AG08395 (cell line): ENCODE data around the gene SCAMP2.

Source experiments
- DNase-seq: peaks from one replicate; pipeline ENCODE4 v3.0.0; 2012; ENCODE audit warnings: mixed read lengths, low spot score

SCAMP2 gene

DNA sequence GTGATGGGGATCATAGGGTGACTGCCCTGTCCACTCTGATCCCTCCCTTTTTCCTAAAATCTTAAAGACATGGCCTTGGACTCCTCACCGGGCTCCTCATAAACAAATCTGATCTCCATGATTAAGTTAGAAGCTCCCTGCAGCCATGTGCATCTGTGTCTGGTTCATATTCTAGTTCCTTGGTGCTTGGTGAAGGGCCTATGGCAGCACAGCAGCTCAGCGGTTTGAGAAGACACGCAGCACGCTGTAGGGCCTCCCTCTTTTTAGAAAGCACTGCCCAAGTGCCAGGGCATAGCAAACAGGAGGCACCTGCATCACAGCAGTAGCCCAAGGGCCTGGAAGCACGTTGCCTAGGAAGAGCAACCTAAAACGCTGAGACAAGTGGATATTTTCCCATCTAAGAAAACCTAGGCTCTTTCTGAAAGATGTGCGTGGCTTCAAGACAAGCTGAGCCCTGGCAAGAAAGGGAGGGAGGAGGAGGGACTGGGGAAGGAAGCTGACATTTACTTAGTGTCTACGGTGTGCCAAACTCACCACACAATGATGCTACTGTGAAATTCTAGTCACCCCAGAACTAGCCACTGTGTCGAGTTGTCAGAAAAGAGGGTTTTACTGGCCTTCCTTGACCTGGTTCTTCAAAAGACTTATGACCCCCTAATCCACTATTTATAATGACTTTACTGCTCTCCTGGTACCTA, 15.3 kb downstream of the SCAMP2 start:
- no peak for DNase-seq

DNA sequence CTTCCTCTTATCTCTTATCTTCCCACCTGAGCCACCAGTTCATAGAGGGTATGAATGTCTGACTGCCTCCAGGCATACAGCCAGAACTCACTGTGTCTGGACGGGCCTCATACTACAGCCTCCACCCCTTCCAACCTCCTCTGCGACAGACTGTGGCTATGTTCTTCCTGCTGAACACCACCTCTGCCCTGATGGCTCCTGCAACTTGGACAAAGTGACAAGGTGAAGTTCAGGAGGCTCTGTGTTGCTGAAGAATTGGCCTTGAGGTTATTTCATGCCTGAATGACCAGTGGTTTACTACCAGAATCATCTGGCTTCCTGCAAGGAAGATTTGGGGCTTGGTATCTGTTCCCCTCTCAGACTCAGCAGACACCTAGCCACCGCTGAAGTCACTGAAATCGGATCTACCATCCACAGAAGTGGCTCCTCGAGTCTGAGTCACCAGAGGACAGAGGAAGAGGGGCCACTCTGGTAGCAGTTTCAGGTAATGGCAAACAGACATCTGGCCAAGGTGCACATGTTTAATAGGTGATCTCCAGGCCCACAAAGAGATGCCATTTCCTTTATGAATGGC, 16.0 kb downstream of the SCAMP2 start:
- DNase-seq = no peak

DNA sequence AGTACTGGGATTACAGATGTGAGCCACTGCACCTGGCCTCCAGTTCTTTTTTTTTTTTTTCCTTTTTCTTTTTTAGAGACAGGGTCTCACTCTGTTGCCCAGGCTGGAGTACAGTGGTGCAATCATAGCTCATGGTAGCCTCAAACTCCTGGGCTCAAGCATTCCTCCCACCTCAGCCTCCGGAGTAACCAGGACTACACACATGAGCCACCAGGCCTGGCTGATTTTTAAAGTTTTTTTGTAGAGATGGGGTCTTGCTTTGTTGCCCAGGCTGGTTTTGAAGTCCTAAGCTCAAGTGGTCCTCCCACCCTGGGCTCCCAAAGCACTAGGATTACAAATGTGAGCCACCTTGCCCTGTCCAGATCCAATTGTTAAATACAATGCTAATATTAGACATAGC, 16.6 kb downstream of the SCAMP2 start:
- DNase-seq = no peak

DNA sequence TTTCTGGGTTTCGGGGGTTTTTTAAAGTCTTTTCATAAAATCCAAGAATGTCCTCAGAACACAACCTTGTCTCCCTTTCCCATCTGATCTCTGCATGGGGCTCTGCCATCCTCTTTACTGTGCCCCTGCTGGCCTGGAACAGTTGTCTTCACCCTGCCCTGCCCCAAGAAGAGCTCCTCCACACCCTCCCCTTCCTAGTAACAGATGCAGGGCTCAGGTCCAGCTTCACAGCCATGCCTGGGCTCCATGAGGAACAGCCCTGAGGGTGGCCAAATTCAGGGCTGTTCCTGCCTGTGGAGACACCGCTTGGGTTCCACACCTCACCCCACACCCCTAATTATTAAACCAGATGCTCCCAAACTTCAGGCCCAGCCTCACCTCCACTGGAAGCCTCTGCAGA, 17.3 kb downstream of the SCAMP2 start:
- no peak for DNase-seq

DNA sequence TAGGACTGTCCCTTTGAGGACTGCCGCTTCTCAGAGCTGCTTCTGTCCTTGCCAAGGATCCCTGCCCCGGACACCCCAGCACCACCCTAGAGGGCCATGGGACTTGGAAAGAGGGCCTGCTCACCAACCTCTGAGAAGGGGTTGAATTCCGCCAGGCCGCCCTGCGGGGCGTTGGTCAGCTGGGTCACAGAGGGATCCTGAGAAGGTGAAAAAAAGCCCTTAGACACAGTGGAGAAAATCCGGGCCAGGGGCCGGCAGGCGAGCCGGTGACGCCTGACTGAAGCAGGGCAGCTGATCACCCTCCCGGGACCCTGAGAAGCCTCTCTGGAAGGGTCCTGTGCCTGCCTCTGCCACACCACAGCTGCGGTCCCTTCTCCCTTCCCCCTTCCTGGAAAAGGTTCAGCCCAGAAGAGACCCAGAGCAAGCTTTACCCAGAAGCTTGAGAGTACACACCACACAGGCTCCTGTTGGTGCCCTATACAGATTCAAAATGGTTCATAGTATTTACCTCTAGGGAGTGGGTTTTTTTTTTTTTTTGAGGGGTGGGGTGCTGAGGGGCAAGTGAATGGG, 18.6 kb downstream of the SCAMP2 start:
- no peak for DNase-seq

DNA sequence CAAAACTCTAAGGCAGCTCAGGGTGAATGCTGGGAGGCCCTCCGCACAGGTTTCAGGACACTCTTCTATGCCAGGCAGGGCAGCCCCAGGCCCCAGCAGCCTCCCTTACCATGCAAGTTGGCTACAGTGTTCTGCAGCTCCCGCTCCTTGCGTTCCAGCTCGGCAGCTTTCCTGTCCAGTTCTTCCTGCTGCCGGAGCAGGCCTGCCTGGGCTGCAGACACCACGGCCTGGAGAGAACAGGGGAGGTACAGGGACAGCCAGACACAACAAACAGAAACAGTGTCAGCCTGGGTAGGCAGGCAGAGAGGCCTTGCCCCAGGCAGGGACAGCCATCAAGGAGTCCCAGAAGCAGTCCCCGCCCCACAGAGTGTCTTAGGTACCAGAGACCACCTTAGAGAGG, 21.2 kb downstream of the SCAMP2 start:
- no peak for DNase-seq

DNA sequence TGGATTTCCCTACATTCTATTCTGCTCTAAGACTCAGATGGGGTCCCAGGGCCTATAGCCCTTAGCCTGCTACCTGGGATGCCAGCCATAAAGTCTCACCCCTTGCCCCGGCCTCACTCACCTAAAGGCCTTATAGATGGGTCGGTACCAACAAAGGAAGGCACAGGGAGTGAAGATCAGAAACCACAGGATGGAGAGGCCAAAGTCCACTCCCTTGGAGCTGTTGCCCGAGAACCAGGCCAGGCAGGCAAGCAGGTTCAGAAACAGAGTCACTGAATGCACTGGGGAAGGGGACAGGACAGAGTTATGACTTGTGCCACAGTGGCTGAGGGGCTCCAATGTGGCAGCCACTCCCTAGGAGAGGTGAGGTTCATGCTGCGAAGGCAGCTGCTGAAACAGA, 22.8 kb downstream of the SCAMP2 start:
- DNase-seq = no peak

DNA sequence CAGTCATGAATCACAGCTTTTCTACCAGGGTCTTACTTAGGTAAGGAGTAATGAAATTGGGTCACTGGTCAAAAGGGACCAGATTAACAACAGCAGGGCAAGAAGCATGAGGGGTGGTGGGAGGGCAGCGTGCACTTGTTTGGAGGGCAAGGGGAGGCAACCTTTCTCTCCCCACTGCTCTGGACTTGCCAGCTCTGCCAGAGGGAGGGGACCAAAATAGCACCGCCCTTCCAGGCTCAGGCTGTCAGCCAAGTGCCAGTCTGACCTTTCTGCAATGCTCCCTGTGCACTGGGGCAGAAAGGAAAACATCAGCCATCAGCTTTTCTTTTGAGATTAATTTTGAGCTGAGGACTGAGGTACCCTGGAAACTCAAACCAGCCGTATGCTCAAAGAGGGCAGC, 25.7 kb downstream of the SCAMP2 start:
- DNase-seq = no peak

DNA sequence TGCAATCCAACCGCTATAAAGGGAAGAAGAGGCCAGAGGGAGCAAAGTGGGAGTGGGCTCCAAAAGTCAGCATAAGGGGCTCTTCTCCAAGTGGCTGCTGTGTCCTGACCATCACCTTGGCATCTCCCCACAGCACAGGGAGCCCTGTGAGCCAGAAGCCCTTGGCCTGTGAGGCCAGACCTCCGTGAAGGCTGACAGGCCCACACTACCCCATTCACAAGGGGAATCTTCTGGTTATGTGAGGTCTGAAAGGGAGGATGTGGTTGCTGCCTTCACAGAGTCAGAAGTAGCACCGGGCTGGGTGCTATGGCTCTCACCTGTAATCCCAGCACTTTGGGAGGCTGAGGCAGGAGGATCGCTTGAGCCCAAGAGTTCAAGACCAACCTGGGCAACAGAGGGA, 27.6 kb downstream of the SCAMP2 start:
- no peak for DNase-seq

DNA sequence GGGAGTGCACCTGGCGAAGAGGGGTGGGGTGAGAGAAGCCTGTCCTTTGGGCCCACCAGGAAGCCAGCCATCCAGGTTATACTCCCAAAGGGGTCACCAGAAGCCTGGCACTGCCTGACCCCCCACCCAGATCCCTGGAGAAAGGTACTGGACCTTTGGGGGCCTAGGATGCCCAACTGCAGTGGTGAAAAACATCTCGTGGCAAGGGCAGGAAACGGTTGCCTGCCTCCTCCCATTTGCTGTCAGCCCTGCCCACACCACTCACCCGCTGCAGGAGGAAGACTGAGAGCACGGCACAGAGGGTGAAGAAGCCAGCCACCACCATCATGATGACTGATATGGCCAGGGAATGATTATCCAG, 28.0 kb downstream of the SCAMP2 start:
- DNase-seq = no peak

DNA sequence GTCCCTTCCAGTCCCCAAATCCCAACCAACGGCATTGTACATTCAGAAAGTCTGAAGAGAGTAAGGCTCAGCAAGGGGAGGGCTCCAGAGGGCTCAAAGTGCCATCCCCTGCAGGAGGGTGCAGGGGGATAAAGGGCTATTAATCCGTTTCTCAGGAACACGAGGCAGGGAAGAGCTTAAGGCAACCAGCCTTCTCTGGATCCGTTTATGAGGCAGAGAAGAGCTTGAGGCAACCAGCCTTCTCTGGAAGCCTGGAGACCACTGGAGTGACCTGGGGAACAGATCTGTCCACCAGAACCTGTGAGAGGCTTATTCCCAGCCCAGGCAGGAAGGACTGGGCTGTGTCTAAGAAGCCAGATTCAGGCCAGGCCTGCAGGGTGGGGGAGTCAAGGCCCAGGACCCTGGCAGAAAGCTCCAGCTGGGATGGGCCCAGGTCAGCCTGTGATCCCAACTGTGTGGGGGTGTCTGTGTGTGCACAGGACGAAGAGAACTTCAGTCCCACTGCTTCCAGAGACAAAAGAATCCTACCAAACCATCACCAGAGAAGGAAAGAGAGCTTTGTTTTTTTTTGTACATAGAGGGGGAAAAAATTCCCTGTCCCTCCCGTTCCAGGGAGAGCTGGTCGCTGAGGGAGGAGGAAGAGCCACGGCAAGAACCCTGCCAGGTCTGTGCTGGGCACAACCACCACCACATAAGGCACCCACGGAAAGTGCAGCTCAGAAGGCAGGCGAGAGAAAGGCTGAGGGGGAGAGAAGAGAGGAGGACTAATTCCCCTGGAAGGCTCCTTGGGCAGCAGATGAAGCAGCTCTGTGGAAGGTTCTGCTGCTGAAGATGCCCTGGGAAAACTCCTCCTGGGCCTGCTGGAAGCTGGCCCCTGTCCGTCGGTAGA, 28.6 kb downstream of the SCAMP2 start:
- DNase-seq = no peak

DNA sequence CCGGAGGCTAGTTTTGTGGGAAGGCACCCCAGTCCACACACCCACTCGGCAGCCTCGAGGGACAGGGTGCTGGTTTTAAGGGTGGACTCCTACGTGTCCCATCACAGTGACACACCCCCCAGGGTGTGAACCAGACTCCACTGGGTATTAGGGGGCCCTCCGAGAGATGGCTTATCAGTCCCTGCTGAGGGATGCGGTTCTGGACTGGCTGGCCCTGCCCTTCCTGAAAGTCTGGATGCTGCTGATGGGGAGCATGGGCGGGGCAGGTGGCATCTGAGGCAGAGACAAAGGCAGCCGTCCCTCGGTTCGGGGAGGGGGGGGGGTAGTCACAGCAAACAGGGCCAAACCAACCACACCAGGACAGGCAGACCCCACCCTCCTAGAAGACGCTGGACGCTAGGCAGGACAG, 29.3 kb downstream of the SCAMP2 start:
- DNase-seq = no peak

DNA sequence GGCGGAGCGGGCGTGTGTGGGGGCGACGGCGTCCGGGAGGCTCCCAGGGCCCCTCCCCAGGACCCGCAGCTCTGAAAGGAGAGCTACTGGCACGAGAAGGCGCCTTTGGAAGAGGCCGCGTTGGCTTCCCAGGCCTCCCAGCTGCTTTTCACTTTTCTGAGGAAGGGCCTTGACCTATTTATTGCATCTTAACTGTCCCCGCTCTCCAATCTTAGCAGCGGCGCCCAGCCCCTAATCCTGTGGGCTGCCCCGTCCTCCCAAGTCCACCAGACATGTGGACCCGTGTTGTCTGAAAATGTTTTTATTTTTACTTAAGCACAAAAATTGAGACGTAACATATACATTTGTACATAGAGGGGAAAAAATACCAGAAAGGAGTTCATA, 29.7 kb downstream of the SCAMP2 start:
- no peak for DNase-seq

DNA sequence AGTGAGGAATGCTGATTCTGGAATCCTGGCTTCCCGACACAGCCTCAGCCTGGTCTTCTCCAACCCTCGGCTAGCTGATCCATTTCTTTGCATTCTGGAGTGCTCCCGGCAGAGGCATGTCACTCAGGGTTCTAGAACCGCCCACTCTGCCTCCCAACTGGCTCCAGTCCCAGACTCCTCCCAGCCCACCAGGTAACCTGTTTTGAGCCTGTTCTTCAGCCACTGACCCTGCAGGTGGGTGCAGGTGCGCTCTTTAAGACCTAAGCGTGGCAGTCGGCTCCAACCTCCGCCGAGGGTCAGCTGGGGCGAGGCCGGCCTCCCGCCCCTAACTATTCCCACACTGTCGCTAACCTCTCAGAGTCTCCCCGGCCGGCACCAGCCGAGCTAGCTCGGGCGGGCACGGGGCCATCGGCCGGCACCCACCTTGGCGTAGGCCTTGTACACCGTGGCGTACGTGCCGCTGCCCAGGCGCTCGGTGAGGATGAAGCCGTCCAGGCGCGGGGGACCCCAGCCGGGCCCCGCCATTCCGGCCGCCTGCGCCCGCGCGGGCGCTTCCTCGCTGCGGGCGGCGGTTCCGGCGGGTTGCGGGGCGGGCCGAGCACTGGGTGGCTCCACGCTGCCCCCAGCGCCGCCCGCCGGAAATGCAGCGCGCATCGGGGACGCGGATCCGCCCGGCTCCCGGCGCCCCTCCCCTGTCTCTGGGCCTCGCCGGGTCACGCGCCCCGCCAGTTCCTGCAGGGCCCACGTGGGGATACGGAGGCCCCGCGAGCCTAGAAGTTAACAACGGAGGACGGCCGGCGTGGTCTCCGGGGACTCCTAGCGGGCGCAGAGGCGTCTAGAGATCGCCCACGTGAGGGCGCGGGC, 30.4 kb downstream of the SCAMP2 start, which contains the start of gene ULK3:
Gene ULK3, minus strand, starts transcription at position 576 of the 864 bp plus-strand sequence. Its CDS starts 51 bp downstream, at position 525.
- peak; percentile 97 for DNase-seq

DNA sequence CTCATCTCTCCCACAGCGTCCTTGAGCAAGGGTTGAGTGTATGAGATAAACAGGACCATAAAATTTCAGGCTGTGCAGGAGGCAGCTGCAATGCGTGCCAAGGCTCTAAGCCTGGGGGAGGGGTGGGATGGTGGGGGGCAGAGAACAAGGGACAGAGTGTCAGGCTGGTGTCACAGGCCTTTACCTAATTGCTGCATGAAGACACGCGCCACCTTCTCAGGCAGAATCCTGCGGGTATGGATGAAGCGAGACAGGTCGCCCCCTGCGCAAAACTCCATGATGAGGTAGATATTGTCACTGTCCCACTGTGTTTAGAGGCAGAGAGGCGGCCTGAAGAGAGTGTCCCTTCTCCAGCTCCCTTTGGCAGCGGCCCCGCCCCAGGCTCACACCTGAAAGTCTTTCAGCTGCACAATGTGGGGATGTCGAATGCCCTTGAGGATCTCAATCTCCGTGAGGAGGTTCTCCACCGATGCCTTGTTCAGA, 31.2 kb downstream of the SCAMP2 start:
- DNase-seq = no peak

DNA sequence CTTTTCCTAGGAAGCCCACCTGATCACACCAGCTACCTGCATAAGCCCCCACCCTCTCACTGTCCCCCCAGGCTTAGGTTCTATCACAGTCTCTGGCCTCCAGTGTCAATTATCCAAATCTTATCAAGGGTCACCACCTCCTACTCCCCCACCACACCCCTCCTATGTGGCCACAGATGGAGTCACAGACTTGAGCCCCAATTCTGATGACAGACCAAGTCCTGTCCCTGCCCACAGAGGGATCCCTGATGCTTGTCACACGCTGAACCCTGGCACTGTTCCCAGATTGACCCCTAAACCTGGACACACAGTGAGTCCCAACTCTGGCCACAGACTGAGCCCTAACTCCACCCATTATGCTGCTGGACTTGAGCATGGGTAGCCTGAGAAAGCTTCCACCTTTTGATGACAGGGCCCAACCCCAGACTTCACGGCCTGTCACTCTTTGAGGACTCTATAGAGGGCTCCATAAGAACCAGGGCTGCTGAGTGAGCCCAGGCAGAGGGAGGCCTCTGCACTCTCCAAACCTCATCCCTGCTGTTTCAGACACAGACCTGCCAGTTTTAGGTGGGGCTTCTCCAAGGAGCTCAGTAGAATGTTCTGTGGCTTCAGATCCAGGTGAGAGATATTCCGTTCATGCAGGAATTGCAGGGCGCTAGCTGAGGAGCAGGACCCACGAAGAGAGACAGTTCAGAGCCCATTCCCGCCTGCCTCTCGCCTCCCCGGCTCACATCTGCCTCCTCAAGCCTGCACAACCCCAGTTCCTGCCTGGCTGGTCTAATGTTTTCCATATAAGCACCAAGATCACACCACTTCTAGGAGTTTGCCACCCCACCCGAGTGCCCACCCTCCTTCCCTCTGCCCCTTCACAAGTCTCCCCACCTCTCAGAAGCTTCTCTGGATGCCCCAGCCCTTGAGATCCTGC, 32.1 kb downstream of the SCAMP2 start:
- DNase-seq = no peak

DNA sequence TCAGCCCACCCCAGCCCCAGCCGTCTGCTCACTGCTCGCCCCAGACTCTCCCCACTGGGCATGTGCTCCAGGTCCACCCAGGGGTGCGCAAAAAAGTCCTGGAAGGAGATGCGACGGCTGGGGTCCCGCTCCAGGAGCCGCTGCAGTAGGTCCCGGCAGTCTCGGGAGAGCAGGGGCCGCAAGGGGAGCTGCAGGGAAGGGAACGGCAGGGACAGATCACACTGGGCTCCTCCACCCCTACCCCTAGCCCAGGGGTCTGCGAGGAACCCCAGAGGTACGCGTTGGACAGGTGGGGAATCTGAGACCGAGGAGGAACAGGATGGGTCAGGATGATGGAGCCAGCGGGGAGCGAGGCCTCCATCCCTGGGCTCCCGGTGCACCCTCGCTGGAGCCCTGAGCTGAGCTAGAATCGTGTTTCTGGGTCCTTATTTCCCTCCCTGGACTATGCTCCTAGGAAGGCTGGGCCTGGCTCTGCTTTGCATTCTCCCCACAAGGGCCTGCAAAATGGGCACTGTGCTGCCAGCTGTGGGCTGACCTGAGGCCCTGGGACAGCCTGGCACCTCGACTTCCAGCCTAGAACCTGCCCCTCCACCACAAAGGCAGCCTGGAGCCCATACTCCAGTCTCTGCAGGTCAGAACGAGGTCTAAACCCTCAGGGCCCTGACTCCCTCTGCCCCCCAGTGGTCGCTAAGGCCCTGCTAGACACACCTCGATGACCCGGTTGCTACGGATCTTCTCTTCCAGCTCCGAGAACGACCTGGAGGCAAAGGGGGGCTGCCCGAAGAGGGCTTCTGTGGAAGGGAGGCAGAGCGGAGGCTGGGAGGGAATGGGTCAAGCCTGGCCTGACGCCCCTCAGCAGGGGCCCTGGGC, 33.4 kb downstream of the SCAMP2 start:
- no peak for DNase-seq

DNA sequence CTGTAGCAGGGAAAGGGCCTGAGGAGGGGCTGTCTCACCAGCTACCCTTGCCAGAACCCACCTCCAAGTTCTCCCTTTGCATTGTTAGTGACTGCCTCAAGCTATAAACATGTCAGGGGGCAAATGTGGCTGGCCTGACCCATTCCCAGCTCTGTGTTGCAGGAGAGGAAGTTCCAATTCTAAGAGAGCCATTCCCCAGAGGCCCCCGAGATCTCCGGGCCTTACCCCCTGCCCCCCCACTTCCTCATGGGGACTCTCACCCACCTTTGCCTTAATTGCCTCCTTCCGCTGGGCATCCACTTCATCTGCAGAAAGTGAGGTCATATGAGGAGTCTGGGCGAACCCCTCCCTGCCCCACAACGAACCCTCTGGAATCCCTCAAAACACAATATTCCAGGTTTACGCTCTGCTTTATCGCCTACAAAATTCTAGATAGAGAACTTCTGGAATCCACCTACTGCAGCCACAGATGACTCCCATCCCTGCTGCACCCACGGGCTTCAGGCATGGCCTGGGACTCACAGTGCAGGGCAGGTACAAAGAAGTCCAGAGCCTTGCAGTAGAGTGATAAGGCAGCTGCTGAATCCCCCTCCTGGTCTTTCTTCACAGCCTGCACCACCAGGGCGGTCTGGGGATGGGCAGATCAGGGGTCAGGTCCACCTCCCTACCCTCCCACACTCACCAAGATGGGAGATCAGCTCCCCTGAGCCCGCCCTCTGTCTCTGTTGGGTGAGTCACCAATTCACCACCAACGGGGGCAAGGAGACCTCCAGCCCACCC, 34.2 kb downstream of the SCAMP2 start:
- no peak for DNase-seq

DNA sequence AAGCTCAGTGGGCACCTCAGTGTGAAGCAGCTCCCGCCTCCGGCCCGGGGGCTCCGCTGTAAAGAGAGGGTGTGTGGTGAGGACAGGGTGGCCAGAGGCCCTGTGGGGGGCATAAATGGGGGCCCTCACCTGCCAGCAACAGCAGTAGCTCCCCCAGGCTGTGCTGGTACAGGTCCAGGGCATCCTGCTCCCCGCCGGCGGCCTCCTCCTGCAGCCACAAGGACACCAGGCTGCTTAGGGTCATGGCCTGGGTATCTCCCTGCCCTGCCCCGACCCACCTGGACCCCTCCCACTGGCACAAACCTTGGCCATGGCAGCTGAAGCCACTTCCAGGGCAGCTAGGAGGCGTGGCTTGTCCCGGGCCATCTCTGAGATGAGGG, 35.0 kb downstream of the SCAMP2 start:
- DNase-seq = no peak
